GM21529 (cell line): ENCODE measurements around the gene IRF2.

Experiments used
- ATAC-seq: cut with Tn5 transposase; IDR thresholded peaks from one replicate; pipeline ENCODE4 v1.9.1; 2021; ENCODE audit not compliant: unreplicated experiment

Gene IRF2

GRCh38 chr4:184474263-184475095 is at the start of gene IRF2:
Gene IRF2, minus strand, starts transcription at chr4:184474550. Its CDS starts 45,486 bp downstream, at chr4:184429064.
- peak; percentile 59 for ATAC-seq

GRCh38 chr4:184515606-184516005 is 41.3 kb upstream of the IRF2 start:
- no peak for ATAC-seq

- ATAC-seq = peak; percentile 97
Observed at GRCh38 chr4:184514121-184514988, 40.0 kb upstream of the IRF2 start.

- ATAC-seq = peak; percentile 5
Observed at GRCh38 chr4:184513802-184514120, 39.4 kb upstream of the IRF2 start.

GRCh38 chr4:184511156-184511555 is 36.8 kb upstream of the IRF2 start:
- no peak for ATAC-seq

- ATAC-seq = no peak
Observed at GRCh38 chr4:184510401-184510800, 36.1 kb upstream of the IRF2 start.

GRCh38 chr4:184506527-184507121 is 32.3 kb upstream of the IRF2 start:
- ATAC-seq = peak; percentile 95

GRCh38 chr4:184504385-184504784 is 30.0 kb upstream of the IRF2 start:
- ATAC-seq = no peak

- no peak for ATAC-seq
Observed at GRCh38 chr4:184503869-184504300, 29.5 kb upstream of the IRF2 start.

- ATAC-seq = no peak
Observed at GRCh38 chr4:184500748-184501589, 26.6 kb upstream of the IRF2 start.

GRCh38 chr4:184499996-184500395 is 25.6 kb upstream of the IRF2 start:
- ATAC-seq = no peak

GRCh38 chr4:184498598-184498997 is 24.2 kb upstream of the IRF2 start:
- ATAC-seq = no peak

- no peak for ATAC-seq
Observed at GRCh38 chr4:184489771-184490170, 15.4 kb upstream of the IRF2 start.

- no peak for ATAC-seq
Observed at GRCh38 chr4:184487503-184487902, 13.2 kb upstream of the IRF2 start.

GRCh38 chr4:184485279-184485678 is 10.9 kb upstream of the IRF2 start:
- ATAC-seq = no peak

- ATAC-seq = no peak
Observed at GRCh38 chr4:184481544-184481943, 7.2 kb upstream of the IRF2 start.

- no peak for ATAC-seq
Observed at GRCh38 chr4:184479516-184479950, 5.2 kb upstream of the IRF2 start.

GRCh38 chr4:184477201-184477999 is 3.0 kb upstream of the IRF2 start:
- no peak for ATAC-seq

- ATAC-seq = no peak
Observed at GRCh38 chr4:184476695-184477094, 2.3 kb upstream of the IRF2 start.

GRCh38 chr4:184475498-184475897 is 1.1 kb upstream of the IRF2 start:
- ATAC-seq = no peak
